ENCODE results near the gene ANKZF1.
"Not testable (repeated sequence)": the region's sequence is repeated elsewhere in the genome, so short reads cannot be mapped to it uniquely, and the experiment has no call there.

Gene ANKZF1

DNA sequence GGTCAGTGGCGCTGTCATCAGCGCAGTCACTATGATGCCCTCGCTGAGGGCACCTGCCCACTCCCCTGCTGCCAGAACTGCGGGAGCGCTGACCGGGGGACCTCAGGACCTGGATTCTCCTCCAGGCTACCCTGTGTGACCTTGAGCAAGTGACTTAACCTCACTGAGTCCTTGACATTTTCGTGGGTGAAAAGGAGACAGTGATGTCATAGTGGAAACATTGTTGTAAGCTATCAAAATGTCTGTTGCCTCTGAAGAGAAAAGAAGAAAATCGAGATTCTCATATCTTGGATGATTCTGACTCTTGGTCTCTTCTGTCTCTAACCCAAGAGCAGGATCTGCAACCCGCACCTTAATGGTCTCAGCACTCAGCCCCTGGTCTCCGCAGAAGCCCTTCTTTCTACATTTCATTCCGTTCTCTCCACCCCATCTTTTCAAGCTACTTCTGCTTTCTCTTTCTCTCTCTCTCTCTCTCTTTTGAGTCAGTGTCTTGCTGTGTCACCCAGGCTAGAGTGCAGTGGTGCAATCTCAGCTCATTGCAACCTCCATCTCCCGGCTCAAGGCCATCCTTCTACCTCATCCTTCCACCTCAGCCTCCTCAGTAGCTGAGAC, 25.1 kb downstream of the ANKZF1 start:
- no peak for FAIRE-seq

DNA sequence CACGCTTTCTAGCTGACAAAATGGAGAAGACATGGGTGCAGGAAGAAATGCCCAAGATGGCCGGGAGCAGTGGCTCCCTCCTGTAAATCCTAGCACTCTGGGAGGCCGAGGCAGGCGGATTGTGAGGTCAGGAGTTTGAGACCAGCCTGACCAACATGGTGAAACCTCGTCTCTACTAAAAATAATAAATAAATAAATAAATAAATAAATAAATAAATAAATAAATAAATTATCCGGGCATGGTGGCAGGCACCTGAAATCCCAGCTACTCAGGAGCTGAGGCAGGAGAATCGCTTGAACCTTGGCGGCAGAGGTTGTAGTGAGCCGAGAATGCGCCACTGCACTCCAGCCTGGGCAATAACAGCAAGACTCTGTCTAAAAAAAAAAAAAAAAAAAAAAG, 29.3 kb downstream of the ANKZF1 start:
- not testable (repeated sequence) for FAIRE-seq

DNA sequence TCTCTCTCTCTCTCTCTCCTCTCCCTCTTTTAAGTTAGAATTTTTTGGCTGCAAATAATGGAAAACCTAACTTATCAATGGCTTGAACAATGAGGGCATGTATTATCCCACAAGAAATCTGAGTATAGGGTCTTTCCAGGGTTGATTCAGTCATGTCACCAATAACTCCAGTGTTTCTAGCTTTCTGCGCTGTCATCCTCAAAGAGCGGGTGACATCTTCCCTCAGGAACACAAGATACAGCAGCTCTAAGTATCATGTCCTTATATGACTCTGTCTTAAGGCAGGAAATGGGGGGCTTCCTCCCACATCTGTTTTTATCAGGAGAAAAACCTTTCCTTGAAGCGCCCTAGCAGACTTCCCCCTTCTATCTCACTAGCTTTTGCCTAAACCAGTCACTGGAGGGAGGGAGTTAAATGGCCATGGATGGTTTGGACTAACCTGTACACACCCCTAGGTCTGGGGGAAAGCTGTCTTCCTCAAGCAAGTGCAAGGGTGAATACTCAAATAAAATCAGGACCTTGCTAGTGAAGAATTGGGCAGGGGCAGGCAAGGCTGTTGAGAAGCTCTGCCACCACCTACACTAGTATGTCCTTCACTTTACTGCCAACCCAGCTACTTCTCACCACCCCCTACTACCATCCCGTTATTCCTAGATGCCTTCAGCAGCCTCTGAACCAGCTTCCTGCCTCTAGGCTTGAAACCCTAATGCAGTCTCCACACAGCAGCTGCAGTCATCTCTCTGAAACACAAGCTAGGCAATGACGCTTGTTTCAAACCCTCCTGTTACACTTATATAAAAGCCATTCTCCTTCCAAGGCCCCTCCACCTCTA, 31.6 kb downstream of the ANKZF1 start:
- no peak for FAIRE-seq

DNA sequence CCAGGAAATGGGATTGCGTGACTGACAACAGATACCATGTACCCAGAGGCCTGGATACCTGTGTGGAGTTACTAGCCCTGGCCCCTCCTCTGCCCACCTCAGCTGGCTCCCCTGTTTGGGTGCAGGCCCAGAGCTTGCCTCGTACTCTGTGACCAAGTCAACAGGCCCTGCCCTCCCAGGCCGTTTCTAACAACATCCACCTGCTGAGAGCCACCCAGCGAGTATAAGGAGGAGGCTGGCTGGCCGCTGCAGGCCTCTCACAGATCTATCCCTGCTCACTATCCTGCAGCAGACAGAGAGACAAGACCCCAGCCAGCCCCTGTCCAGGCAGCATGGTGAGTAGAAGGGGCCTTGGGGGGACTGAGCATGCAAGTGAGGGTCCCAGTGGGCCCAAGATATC, 36.6 kb downstream of the ANKZF1 start:
- FAIRE-seq: no peak

DNA sequence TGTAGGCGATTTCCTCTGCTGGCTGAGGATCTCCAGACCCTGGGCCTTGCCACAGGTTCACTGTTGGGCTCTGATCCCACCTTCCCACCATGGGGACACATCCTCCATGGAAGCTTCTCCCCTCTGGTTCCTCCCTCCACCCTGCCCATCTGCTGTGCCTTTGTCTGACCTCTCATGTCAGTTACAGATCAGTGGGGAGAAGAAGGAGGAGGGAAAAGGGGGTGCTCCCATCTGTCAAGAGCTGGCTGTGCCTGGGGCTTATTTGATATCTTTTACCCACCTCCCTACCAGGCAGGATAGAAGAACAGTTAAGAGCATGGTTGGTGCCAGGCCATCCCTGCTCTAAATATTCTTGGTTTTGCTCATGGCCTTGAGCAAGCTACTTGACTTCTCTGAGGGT, 37.3 kb downstream of the ANKZF1 start:
- no peak for FAIRE-seq

DNA sequence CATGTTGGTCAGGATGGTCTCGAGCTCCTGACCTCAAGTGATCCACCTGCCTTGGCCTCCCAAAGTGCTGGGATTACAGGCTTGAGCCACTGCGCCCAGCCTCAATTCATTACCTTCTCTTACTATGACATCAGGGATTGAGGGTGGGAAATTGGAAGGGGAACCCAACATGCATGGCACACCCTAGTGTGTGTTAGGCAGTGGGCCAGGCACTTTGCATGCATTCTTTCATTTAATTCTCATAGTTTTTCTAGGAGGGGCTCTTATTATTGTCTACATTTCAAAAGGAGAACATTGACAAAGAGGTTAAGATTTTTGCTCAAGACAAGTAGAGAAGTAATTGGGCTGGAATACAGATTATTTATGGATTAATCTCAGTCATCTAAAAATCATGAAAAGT, 38.7 kb downstream of the ANKZF1 start:
- FAIRE-seq: no peak

DNA sequence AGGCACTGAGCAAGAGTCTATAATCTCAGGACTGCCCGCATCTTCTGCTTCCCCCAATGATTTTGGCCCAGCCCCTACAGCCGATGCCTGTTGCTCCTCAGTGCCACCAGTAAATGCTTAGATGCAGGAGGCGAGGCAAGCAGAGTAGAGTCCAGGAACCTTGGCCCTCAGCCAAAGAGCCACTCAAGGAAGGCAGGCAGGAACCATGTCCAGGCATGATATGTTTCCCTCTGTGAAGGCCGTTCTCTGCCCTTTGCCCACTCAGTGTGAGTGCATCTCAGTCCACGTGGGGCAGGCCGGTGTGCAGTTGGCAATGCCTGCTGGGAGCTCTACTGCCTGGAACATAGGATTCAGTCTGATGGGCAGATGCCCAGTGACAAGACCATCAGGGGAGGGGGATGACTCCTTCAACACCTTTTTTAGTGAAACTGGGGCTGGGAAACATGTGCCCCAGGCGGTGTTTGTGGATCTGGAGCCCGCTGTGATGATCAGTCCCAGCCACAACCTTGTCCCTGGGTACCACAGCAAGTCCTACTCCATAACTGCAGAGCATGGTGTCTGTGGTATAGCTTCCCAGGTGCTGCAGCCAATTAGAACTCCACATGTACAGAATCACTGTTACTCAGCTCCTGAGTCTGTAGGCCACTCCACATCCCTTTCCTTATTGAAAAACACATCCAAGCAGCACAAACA, 39.9 kb downstream of the ANKZF1 start:
- FAIRE-seq: no peak

DNA sequence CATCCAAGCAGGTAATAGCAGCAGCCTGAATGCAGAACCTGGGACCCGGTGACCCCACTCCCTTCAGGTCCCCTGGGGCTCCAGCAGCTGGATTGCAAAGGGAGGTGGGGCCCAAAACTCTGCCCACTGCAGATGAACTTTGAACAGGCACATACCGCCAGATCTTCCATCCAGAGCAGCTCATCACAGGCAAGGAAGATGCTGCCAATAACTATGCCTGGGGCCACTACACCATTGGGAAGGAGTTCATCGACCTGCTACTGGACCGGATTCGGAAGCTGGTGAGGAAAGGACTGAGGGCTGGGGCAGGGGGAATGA, 40.4 kb downstream of the ANKZF1 start:
- FAIRE-seq: no peak

DNA sequence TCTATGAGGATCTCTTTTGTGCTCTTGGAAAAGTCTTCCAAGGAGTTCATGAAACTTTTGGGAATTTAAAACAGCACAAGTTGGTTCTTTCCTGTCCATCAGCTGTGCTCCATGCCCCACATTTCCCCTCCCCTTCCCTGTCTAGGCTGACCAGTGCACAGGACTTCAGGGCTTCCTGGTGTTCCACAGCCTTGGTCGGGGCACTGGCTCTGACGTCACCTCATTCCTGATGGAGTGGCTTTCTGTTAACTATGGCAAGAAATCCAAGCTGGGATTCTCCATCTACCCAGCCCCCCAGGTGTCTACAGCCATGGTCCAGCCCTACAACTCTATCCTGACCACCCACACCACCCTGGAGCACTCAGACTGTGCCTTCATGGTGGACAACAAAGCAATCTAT, 41.4 kb downstream of the ANKZF1 start:
- no peak for FAIRE-seq

DNA sequence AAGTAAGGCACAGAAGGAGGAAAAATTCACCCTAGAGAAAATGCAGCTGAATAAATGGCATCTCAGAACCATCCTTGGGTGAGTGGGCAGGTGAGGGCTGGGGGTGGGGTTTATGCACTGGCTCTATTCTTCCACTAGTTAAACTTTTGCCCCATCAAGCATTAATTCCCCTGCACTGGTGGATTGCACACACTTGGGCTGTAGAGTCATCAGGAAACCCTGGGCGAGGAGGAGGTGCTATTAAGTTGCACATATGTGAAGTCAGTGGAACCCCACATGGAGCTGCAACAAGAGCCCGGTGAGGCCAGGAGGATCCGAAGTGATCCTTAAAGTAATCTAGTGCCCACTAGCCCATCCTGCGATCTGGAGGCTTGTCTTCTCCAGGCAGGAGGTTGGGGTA, 42.8 kb downstream of the ANKZF1 start:
- no peak for FAIRE-seq

DNA sequence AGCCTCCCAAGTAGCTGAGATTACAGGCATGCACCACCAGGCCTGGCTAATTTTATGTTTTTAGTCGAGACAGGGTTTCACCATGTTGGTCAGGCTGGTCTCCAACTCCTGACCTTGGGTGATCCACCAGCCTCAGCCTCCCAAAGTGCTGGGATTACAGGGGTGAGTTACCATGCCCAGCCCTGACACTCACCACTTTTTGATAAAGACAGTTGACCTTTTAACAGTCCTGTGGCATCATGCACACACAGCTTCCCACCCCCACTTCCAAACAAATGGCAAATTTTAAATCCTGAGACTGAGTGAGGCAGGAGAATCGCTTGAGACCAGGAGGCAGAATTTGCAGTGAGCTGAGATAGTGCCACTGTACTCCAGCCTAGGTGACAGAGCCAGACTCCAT, 43.4 kb downstream of the ANKZF1 start:
- no peak for FAIRE-seq

DNA sequence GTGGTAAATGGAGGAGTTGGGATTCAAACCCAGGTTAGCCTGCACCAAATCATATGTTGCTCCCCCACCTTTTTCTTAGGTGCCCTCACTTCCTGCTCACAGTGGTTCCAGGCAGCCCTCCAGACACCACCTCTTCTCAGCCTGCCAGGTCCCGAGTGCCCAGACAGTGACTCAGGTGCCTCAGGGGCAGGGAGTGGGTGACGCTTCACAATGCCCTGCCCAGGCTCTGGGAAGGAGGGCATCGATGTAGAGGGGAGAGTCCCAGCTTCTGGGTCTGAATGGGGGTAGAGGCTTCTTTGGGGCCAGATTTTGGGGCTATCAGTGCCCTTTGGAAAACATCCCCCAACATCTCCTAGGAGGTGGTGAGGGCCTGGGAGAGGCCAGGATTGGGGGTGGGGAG, 44.3 kb downstream of the ANKZF1 start:
- FAIRE-seq: no peak

DNA sequence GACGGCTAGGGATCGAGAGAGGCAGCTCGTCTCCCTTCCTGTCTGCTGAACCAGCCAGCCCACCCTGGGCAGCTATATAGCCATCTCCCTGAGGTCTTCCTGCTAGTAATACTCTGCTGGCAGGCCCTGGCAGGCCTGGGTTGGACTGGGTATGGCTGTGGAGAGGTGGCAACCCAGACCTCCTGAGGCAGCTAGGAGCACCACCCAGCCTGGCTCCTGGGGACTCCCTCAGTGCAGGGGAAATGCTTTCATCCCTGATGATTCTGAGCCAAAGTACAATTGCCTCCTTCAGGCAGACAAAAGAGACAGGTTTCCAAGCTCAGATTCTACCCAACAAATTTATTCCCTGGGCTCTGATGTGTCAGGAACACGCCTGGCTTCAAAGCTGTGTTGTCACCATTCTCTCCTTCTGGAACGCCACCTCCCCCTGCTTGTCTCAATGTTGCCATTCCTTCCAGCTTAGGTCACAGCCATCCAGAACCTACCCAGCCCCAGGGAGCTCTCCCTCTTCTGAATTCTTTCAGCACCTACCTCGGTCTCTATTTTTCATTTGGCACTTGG, 44.8 kb downstream of the ANKZF1 start:
- FAIRE-seq: no peak

DNA sequence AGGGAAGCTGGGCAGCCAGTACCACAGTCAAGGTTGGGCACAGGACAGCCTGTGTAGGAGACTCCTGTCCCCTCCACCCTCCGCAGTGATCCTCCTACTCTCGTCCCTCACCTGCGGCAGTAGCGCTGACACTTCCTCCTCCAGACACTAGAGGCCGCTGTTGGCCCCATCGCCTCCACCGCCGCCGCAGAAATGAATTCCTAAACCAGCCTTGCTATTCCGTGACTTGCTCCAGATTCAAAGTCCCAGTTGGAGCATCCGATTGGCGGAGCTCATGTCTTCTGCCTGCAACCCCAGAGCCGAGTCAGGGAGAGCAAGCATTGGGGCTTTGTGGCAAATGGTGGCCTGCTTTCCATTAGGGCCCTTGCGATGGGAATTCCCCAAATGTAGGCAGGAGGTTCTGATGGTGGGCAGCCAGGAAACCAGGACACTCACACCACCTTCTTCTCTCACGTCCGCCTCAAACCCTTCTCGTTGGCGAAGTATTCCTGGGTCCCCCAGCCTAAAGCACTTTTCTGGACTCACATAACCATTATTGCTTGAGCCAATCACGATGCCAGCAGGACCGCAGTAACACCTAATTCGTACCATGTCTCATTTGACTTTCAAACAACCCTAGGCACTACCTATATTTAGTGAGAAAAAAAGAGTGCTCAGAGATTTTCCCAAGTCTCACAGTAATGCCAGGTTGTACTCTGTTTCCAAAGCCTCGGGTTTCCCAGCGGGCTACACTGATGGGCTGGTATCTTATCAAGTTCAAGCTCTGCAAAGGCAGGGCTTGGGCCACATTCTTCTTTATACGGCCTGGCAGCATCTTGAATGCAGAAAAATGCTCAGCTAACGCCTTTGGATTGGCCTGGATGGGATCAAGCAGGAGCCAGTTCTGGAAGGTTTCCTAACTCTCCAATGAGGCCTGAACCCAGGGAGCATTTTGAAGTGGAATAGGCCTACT, 48.4 kb downstream of the ANKZF1 start:
- peak; percentile 76 for FAIRE-seq

DNA sequence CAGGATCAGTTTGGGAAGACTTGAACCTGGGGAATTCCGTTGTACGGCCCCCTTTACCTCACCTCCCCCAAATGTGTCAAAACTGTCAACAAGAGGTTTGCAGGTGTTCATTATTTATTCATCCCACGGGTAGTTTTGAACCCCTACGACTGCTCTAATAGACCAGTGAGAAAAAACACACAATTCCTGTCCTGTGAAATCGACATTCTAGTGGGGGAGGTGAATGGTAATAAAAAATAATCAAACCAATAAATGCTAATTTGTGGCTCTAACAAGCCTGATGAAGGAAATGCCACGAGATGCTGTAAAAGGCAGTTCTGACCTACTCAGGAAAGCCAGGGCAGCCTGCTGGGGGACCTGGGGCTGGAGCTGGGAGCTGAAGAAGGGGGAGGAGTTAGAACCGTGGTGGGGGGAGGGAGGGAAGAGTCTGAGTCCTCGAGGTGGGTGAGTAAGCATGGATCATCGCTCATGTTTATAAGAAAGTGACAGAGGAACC, 49.1 kb downstream of the ANKZF1 start:
- no peak for FAIRE-seq

DNA sequence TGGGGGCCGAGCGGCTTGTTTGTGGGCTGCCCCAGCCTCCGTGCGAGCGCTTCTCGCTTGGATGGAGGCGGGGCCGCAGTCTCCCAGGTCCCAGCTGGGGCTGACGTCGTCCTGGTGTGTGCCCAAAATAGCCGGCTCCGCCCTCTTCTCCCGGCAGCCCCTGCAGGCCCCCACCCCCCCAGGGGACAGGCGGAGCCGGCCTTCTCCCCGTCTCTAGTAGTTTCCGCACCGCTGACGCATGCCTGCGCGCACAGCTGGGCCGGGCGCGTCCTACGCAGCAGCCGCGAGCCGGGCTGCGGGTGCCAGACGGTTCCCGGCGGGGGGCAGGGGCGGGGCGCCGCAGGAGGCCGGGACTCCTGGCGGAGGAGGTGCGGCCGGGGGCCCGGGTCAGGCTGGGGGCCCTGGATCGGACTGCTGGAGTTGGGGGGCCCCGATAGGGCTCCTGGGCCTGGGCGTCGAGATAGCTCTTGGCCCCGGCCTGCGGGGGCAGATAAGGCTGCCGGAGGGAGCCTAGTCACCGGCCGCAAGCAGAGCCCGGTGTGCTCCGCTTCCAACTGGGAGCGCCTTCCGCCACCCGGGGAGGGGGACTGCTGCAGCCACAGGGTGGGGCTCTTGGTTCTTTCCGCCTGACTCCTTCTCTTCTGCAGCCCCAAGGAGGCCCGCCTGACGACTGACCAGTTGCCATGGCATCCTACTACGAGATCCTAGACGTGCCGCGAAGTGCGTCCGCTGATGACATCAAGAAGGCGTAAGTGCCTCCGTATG, 49.7 kb downstream of the ANKZF1 start, which contains the start of gene DNAJB2:
Gene DNAJB2 (plus strand): TSS at position 216 of the 765 bp plus-strand sequence. CDS start 468 bp downstream, at position 684.
- peak; percentile 35 for FAIRE-seq

DNA sequence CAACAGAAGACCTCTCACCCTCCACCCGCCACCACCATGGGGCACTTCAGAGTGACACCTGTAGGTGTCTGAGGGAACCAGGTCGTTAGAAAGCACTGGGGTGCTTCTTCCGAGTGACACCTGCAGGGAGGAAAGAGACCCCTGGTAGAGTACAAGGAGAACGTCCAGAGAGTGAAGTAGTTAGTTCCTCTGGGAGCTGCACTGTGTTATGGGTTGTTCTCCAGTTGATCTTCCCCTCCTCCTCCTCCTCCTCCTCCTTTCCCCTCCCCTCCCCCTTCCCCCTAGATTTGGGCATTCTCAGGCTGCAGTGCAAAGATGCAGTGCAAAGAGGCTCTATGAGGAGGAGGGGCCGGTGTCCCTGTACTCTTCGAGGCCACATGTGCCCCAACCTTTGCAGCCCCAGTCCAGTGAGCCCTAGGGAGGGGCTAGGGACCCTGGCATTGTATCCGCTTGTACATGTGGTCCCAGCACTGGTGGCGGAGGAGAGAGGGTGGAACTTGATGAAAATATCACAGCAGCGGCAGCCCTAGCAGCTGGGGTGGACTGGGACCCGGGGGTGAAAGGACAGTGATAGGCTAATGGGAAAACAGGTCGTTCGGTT, 50.4 kb downstream of the ANKZF1 start:
- no peak for FAIRE-seq

DNA sequence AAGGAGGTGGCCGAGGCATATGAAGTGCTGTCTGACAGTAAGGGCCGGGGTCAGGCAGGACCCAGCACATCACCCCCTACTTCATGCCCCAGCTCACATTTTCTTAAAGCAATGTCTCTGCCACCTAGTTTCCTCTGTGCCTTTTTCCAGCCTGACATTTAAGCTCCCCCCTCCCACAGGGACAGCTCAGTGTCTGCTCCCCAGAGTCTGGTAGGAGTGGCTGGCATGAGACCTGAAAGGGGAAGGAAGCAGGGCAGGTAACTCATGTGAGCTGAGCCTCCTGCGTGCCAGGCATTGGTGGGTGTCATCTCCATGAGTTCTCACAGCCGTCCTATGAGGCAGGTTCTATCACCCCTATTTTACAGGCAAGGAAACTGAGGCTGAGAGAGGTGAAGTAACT, 51.0 kb downstream of the ANKZF1 start:
- FAIRE-seq: no peak

DNA sequence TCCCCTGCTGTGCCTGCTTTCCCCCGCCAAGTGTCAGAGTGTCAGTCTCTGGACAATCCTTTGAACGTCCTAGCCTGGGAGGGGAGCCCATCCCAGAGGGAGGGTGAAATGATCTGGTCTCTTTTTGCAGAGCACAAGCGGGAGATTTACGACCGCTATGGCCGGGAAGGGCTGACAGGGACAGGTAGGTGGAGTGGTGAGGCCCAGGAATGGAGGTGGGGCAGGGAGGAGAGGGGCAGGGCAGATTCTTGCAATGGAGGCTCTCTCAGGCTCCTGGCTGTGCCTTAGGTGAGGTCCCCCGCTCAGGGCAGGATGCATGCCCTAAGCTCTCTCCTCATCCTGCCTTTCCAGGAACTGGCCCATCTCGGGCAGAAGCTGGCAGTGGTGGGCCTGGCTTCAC, 52.0 kb downstream of the ANKZF1 start:
- no peak for FAIRE-seq

DNA sequence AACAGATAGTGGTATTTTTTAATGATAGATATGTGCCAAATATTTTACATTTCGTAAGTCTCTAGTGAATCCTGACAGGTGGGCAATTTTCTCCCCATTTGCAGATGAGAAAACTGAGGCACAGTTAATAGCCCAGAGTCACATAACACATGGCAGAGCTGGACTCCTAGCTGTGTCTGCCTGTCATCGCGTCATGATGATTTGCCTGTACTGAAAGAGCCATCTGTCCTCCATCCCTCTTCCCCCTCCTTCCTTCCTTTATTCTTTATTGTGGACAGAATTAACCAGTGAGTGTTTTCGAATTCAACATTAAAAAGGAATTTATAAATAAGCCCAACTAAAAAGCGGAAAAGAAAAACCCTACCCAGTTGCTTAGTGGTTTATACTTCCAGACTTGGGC, 52.8 kb downstream of the ANKZF1 start:
- no peak for FAIRE-seq

DNA sequence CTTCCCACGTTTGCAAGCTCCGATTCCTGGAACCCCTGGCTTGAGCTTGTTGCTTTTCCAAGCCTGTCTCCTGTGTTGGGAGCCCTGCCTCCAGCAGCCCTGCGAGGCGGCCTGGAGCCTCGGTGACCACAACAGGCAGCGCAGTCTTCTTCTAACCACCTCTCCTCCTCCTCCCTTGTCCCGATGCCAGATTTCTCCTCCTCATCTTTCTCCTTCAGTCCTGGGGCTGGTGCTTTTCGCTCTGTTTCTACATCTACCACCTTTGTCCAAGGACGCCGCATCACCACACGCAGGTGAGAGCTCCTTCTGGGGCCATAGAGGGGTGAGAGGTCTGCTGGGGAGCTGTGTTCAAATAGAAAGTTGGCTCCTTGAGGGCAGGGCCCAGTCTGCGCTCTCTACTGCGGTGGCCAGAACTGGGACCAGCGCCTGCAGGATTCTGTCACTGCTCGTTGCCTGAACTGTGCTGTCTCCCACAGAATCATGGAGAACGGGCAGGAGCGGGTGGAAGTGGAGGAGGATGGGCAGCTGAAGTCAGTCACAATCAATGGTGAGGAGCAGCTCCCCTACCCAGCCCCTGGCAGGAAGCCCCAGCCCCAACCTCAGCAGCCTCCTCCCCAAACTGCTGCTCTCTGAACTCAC, 53.5 kb downstream of the ANKZF1 start:
- FAIRE-seq: no peak
